NCI-H510A (cell line): ENCODE data around the gene PCDHA8.
"Not testable (repeated sequence)": the region's sequence is repeated elsewhere in the genome, so short reads cannot be mapped to it uniquely, and the experiment has no call there.

ENCODE experiments used
- DNase-seq: peaks from one replicate; lab custom pipeline; 2025; lab: John Stamatoyannopoulos, UW

Gene PCDHA8

GRCh38 chr5:140875085-140876065 lies 34.4 kb downstream of the PCDHA8 start, which contains the start of gene PCDHA12:
PCDHA12 (plus strand) TSS chr5:140875308; CDS start chr5:140875473, 165 bp downstream.
- no peak for DNase-seq

- DNase-seq, result not testable (repeated sequence)
These were observed 35.7 kb downstream of the PCDHA8 start for GRCh38 chr5:140876541-140877261.

- no peak for DNase-seq
These were observed 36.2 kb downstream of the PCDHA8 start for GRCh38 chr5:140877262-140877581.

GRCh38 chr5:140881889-140882590 lies 41.1 kb downstream of the PCDHA8 start, which contains the start of gene PCDHA13:
PCDHA13 (plus strand) TSS chr5:140882124; CDS start chr5:140882269, 145 bp downstream.
- DNase-seq, result no peak

GRCh38 chr5:140882591-140882899 lies 41.6 kb downstream of the PCDHA8 start:
- DNase-seq, result no peak

GRCh38 chr5:140883373-140883772 lies 42.4 kb downstream of the PCDHA8 start:
- DNase-seq, result no peak

GRCh38 chr5:140883927-140884697 lies 43.1 kb downstream of the PCDHA8 start:
- DNase-seq, result no peak
